Measurements from ENCODE around the gene MRNIP. TPM values are rescaled to one million over a fixed set of nuclear protein-coding genes. Genes with fewer than 3 reads are reported as not detected.

Gene MRNIP
- polyA plus RNA-seq = 36.5 and 43.1 TPM in 2 replicates

GRCh38 chr5:179858586-179859427, at the start of gene MRNIP:
MRNIP (minus strand) TSS chr5:179858817; CDS start chr5:179858796, 21 bp downstream.

DNA sequence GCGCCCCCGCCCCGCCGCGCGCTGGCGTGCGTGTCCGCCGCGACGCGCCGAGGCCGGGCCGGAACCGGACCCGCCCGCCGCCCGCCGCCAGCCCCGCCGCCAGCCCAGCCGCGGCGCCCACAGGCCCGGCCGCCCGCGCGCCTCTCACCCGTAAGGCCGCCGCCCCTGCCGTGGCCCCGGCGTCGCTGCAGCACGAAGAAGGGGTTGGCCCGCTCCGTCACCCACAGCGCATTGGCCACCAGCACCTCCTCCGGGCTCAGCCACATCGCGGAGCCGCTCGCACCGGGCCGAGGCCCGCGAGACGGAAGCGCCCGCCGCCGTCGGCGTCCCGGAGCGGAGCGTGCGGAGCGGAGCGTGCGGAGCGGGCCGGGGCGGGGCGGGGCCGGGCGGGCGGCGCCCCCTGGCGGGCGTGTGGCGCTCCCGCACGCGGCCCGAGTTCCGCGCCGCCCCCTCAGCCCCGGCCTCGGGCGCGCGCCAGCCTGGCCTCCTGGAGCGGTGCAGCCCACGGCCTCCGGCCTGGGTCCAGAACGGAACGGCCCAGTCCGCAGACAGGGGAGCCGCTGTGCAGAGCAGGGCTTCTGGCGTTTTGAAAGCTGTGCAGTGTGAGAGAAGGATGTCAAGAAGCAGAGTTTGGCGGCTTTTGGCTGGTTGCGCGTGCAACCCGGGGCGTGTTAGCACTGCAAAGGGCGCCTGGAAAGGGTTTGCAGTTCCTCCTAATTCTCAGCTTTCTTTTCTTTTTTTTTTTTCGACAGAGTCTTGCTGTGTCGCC, 49.1 kb upstream of the MRNIP start, which contains the start of gene TBC1D9B:
Gene TBC1D9B (minus strand): TSS at position 342 of the 769 bp plus-strand sequence. CDS start 76 bp downstream, at position 266.

GRCh38 chr5:179820483-179821297, 37.9 kb downstream of the MRNIP start, which contains the start of gene SQSTM1:
SQSTM1 (plus strand) TSS chr5:179820905; CDS start chr5:179820937, 32 bp downstream.

DNA sequence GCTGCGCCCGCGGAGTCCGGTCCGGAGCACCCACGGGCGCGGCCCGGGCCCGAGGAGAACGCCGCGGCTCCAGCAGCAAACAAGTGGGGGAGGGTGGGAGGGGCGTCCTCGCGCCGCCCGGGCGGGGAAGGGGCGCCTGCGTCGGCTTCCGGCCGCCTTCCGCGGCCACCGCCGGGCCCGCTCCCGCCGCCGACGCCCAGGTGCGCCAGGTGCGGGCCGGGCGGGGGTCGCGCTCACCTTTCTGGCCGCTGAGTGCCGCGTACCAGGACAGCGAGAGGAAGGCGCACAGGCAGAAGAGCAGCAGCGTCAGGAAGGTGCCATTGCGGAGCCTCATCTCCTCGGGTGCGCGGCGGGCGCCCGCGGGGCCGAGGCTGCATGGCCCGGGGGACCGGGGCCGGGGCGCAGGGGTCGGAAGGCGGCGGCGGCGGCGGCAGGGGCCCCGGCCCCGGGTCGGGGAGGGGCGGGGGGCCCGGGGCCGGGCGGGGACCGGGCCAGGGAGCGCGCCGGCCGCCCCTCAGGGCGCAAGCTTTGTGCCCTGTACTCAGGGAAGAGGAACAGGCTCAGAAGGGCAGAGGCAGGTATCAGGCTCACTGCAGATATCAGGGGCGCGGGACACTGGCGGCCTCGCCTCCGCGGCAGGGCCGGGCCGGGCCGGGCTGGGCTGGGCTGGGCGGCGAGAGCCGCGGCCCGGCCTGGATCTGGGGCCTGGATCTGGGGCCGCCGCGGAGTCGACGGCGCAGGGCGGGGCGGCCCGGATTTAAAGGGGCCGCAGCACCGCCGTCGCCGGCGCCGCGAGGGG, 52.2 kb downstream of the MRNIP start, which contains the start of gene MGAT4B:
Gene MGAT4B (minus strand): TSS at position 617 of the 799 bp plus-strand sequence. CDS start 283 bp downstream, at position 334.

DNA sequence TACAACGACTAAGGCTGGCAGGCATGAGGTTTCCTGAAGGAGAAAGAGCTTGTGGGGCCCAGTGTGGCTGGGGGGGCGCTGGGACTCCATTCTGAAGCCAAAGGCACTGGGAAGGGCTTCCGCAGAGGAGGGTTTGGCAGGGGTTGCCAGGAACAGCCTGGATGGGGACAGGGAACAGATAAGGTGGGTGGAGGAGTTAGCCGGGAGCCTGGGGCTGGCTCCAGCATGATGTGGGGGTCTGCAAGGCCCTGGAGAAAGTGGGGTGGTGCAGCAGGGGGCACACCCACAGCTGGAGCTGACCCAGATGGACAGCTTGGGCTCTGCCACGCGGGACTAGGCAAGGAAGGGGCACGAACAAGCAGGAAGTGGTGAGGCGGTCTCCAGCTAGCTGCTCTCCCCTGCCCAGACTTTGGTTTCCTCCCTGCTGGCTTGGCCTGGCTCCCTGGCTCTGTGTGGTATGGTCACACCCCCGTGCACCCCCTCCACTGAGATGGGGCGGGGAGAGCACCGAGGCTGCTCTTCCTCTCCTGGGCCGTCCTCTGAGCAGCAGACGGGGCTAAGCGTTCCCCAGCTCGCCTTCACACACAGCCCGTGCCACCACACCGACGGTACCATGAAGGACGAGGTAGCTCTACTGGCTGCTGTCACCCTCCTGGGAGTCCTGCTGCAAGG, 65.0 kb downstream of the MRNIP start, which contains the start of gene LTC4S:
Gene LTC4S (plus strand): TSS at position 519 of the 672 bp plus-strand sequence. CDS start 95 bp downstream, at position 614.

Other genes with a start within 250 kb of the MRNIP start
- gene HNRNPH1, start 235.1 kb downstream of the MRNIP start, polyA plus RNA-seq = 354 and 357 TPM in 2 replicates
- gene CBY3, start 177.8 kb downstream of the MRNIP start, polyA plus RNA-seq = not detected in 2 replicates
- gene CANX, start 159.8 kb downstream of the MRNIP start, polyA plus RNA-seq = 257 and 264 TPM in 2 replicates
- 0.13 and 0.62 TPM in 2 replicates for gene MAML1, start 126.0 kb downstream of the MRNIP start, polyA plus RNA-seq
- not detected in 2 replicates for gene LTC4S, start 64.8 kb downstream of the MRNIP start, polyA plus RNA-seq
- 0.66 and 1.6 TPM in 2 replicates for gene MGAT4B, start 52.0 kb downstream of the MRNIP start, polyA plus RNA-seq
- gene SQSTM1, start 37.9 kb downstream of the MRNIP start, polyA plus RNA-seq = 19.6 and 26.1 TPM in 2 replicates
- gene TBC1D9B, start 49.1 kb upstream of the MRNIP start, polyA plus RNA-seq = 26.8 and 30.6 TPM in 2 replicates
- gene RNF130, start 212.9 kb upstream of the MRNIP start, polyA plus RNA-seq = 20.1 and 31.2 TPM in 2 replicates